Immature natural killer cell (primary cell): ENCODE data around the gene DOCK10. TPM values are rescaled to one million over a fixed set of nuclear protein-coding genes. Genes with fewer than 3 reads are reported as not detected.

ENCODE experiments used
- DNase-seq, 3 donors: peaks; one replicate each; pipeline ENCODE4 v3.0.0; 2022; ENCODE audit warnings: mixed read lengths in 1 of 3
- H3K27ac Mint-ChIP-seq, 6 donors: one replicate each; pipeline ENCODE4 v1.8.0; 2020; ENCODE audit warnings: mixed read lengths in 6 of 6, mild to moderate bottlenecking in 5 of 6, inconsistent platforms in 4 of 6, moderate library complexity in 3 of 6
- H3K27me3 Mint-ChIP-seq, 3 donors: one replicate each; pipeline ENCODE4 v1.8.0; 2020 to 2021; ENCODE audit warnings: low read depth in 3 of 3, mild to moderate bottlenecking in 3 of 3, mixed read lengths in 3 of 3, moderate library complexity in 3 of 3, inconsistent platforms in 1 of 3
- H3K36me3 Mint-ChIP-seq, 3 donors: one replicate each; pipeline ENCODE4 v1.8.0; 2020; ENCODE audit warnings: mixed read lengths in 3 of 3, inconsistent platforms in 2 of 3, mild to moderate bottlenecking in 2 of 3
- H3K4me1 Mint-ChIP-seq, 2 donors: one replicate each; pipeline ENCODE4 v1.8.0; 2020; ENCODE audit warnings: inconsistent platforms in 2 of 2, mild to moderate bottlenecking in 2 of 2, mixed read lengths in 2 of 2, moderate library complexity in 1 of 2
- H3K4me3 Mint-ChIP-seq, 5 donors: one replicate each; pipeline ENCODE4 v1.8.0; 2020; ENCODE audit warnings: mild to moderate bottlenecking in 5 of 5, mixed read lengths in 5 of 5, inconsistent platforms in 3 of 5, moderate library complexity in 3 of 5
- H3K9me3 Mint-ChIP-seq, 6 donors: one replicate each; pipeline ENCODE4 v1.8.0; 2020; ENCODE audit warnings: mild to moderate bottlenecking in 6 of 6, mixed read lengths in 6 of 6, inconsistent platforms in 4 of 6, moderate library complexity in 3 of 6
- polyA plus RNA-seq, 3 donors: library from polyadenylated mRNA; unstranded; fragments of 300-500 nt; fragmentation: Illumina TruSeq; gene quantifications; one replicate each; pipeline ENCODE4 v1.2.3, GENCODE V29; 2021

The DOCK10 gene
- polyA plus RNA-seq, 3 donors from 2014 or later = 10.2 to 61.9 (median 22.9) TPM

- H3K9me3 Mint-ChIP-seq = no peaks in the 10 kb centered on the region
- H3K27ac Mint-ChIP-seq = no peak overlapping the region
- H3K27me3 Mint-ChIP-seq = no peaks in the 10 kb centered on the region
- H3K4me3 Mint-ChIP-seq = no peak overlapping the region
- peaks cover 31 to 64% (median 37%) of the 10 kb centered on the region in 3 donors for H3K36me3 Mint-ChIP-seq
- H3K4me1 Mint-ChIP-seq = no peaks in the 10 kb centered on the region
- no peak for DNase-seq
Measured at GRCh38 chr2:224786848-224787247, 255.4 kb downstream of the DOCK10 start.

GRCh38 chr2:224781400-224781799 lies 260.9 kb downstream of the DOCK10 start:
- H3K4me3 Mint-ChIP-seq = no peak overlapping the region
- DNase-seq = no peak
- H3K9me3 Mint-ChIP-seq = no peaks in the 10 kb centered on the region
- H3K27ac Mint-ChIP-seq = peak overlapping the region; percentile 25 to 80 (median 64)
- peaks cover 0 to 8% of the 10 kb centered on the region in 2 donors for H3K4me1 Mint-ChIP-seq
- peaks cover 17 to 47% (median 18%) of the 10 kb centered on the region in 3 donors for H3K36me3 Mint-ChIP-seq
- peaks cover 0 to 1% (median 0%) of the 10 kb centered on the region in 3 donors for H3K27me3 Mint-ChIP-seq

- H3K27me3 Mint-ChIP-seq = peaks cover 0 to 1% (median 0%) of the 10 kb centered on the region in 3 donors
- H3K4me1 Mint-ChIP-seq = peaks cover 0 to 8% of the 10 kb centered on the region in 2 donors
- no peak overlapping the region for H3K4me3 Mint-ChIP-seq
- peak overlapping the region in 2 of 6 donors; percentile 25 to 53 for H3K27ac Mint-ChIP-seq
- DNase-seq = no peak
- H3K9me3 Mint-ChIP-seq = no peaks in the 10 kb centered on the region
- H3K36me3 Mint-ChIP-seq = peaks cover 15 to 49% (median 17%) of the 10 kb centered on the region in 3 donors
Measured at GRCh38 chr2:224780823-224781222, 261.4 kb downstream of the DOCK10 start.

GRCh38 chr2:224780106-224780505 lies 262.2 kb downstream of the DOCK10 start:
- Mint-ChIP-seq H3K4me3 (no peak overlapping the region), H3K9me3 (no peaks in the 10 kb centered on the region), H3K27me3 (peaks cover 0 to 1% (median 0%) of the 10 kb centered on the region in 3 donors), H3K27ac (peak overlapping the region in 2 of 6 donors; percentile 9 to 15), H3K4me1 (peaks cover 0 to 8% of the 10 kb centered on the region in 2 donors), H3K36me3 (peaks cover 14 to 50% (median 15%) of the 10 kb centered on the region in 3 donors)
- DNase-seq = no peak

- peak; percentile 30 to 45 (median 44) for DNase-seq
- Mint-ChIP-seq H3K4me3 (no peak overlapping the region), H3K27ac (no peak overlapping the region), H3K4me1 (peaks cover 0 to 8% of the 10 kb centered on the region in 2 donors), H3K27me3 (peaks cover 0 to 1% (median 0%) of the 10 kb centered on the region in 3 donors), H3K9me3 (no peaks in the 10 kb centered on the region), H3K36me3 (peaks cover 11 to 50% (median 13%) of the 10 kb centered on the region in 3 donors)
Measured at GRCh38 chr2:224778474-224778877, 263.8 kb downstream of the DOCK10 start.

- Mint-ChIP-seq H3K36me3 (peaks cover 17 to 52% (median 22%) of the 10 kb centered on the region in 3 donors), H3K9me3 (no peaks in the 10 kb centered on the region), H3K27ac (no peak overlapping the region), H3K27me3 (peaks cover 0 to 1% (median 0%) of the 10 kb centered on the region in 3 donors), H3K4me1 (peaks cover 0 to 8% of the 10 kb centered on the region in 2 donors), H3K4me3 (no peak overlapping the region)
- DNase-seq = no peak
Measured at GRCh38 chr2:224777559-224777930, 264.7 kb downstream of the DOCK10 start.

- no peaks in the 10 kb centered on the region for H3K9me3 Mint-ChIP-seq
- H3K36me3 Mint-ChIP-seq = peaks cover 20 to 52% (median 24%) of the 10 kb centered on the region in 3 donors
- H3K4me3 Mint-ChIP-seq = no peak overlapping the region
- peaks cover 0 to 1% (median 0%) of the 10 kb centered on the region in 3 donors for H3K27me3 Mint-ChIP-seq
- H3K4me1 Mint-ChIP-seq = peaks cover 0 to 8% of the 10 kb centered on the region in 2 donors
- no peak for DNase-seq
- H3K27ac Mint-ChIP-seq = peak overlapping the region in 4 of 6 donors; percentile 8 to 65 (median 14)
Measured at GRCh38 chr2:224776795-224777558, 265.3 kb downstream of the DOCK10 start.

GRCh38 chr2:224775647-224776046 lies 266.6 kb downstream of the DOCK10 start:
- no peak for DNase-seq
- Mint-ChIP-seq H3K27me3 (peaks cover 0 to 1% (median 1%) of the 10 kb centered on the region in 3 donors), H3K36me3 (peaks cover 20 to 52% (median 24%) of the 10 kb centered on the region in 3 donors), H3K4me3 (no peak overlapping the region), H3K27ac (no peak overlapping the region), H3K9me3 (no peaks in the 10 kb centered on the region), H3K4me1 (peaks cover 0 to 8% of the 10 kb centered on the region in 2 donors)

GRCh38 chr2:224774735-224775134 lies 267.5 kb downstream of the DOCK10 start:
- H3K4me1 Mint-ChIP-seq = peaks cover 0 to 8% of the 10 kb centered on the region in 2 donors
- peaks cover 0 to 4% (median 1%) of the 10 kb centered on the region in 3 donors for H3K27me3 Mint-ChIP-seq
- no peak for DNase-seq
- H3K36me3 Mint-ChIP-seq = peaks cover 22 to 60% (median 24%) of the 10 kb centered on the region in 3 donors
- H3K9me3 Mint-ChIP-seq = no peaks in the 10 kb centered on the region
- H3K27ac Mint-ChIP-seq = no peak overlapping the region
- no peak overlapping the region for H3K4me3 Mint-ChIP-seq

- no peak for DNase-seq
- H3K36me3 Mint-ChIP-seq = peaks cover 34 to 77% (median 35%) of the 10 kb centered on the region in 3 donors
- H3K27me3 Mint-ChIP-seq = peaks cover 0 to 4% (median 0%) of the 10 kb centered on the region in 3 donors
- no peaks in the 10 kb centered on the region for H3K9me3 Mint-ChIP-seq
- H3K27ac Mint-ChIP-seq = peak overlapping the region in 2 of 6 donors; percentile 51 to 71
- no peaks in the 10 kb centered on the region for H3K4me1 Mint-ChIP-seq
- H3K4me3 Mint-ChIP-seq = no peak overlapping the region
Measured at GRCh38 chr2:224772494-224772893, 269.8 kb downstream of the DOCK10 start.

GRCh38 chr2:224769489-224769888 lies 272.8 kb downstream of the DOCK10 start:
- Mint-ChIP-seq H3K4me1 (no peaks in the 10 kb centered on the region), H3K27me3 (peaks cover 0 to 4% (median 2%) of the 10 kb centered on the region in 3 donors), H3K36me3 (peaks cover 43 to 77% (median 52%) of the 10 kb centered on the region in 3 donors), H3K27ac (peak overlapping the region in 1 of 6 donors; percentile 60), H3K9me3 (no peaks in the 10 kb centered on the region), H3K4me3 (no peak overlapping the region)
- no peak for DNase-seq

- Mint-ChIP-seq H3K4me1 (no peaks in the 10 kb centered on the region), H3K36me3 (peaks cover 65 to 81% (median 77%) of the 10 kb centered on the region in 3 donors), H3K27ac (peak overlapping the region in 2 of 6 donors; percentile 44), H3K4me3 (no peak overlapping the region), H3K9me3 (no peaks in the 10 kb centered on the region), H3K27me3 (peaks cover 0 to 6% (median 2%) of the 10 kb centered on the region in 3 donors)
- DNase-seq = no peak
Measured at GRCh38 chr2:224764565-224765236, 277.6 kb downstream of the DOCK10 start.

- H3K36me3 Mint-ChIP-seq = peaks cover 51 to 58% (median 58%) of the 10 kb centered on the region in 3 donors
- DNase-seq = no peak
- peaks cover 0 to 4% (median 0%) of the 10 kb centered on the region in 3 donors for H3K27me3 Mint-ChIP-seq
- no peaks in the 10 kb centered on the region for H3K4me1 Mint-ChIP-seq
- peaks cover 4 to 20% (median 19%) of the 10 kb centered on the region in 6 donors for H3K9me3 Mint-ChIP-seq
- no peak overlapping the region for H3K4me3 Mint-ChIP-seq
- H3K27ac Mint-ChIP-seq = no peak overlapping the region
Measured at GRCh38 chr2:224757934-224758548, 284.2 kb downstream of the DOCK10 start.
